Mammary epithelial cell (primary cell): ENCODE data around the gene FAAH.

Source experiments
- CTCF ChIP-seq, 2 donors: IDR thresholded peaks in 1 of 2; conservative IDR thresholded peaks in 1 of 2; 2 replicates each; pipeline ENCODE4 v1.5.1; 2011 to 2012; ENCODE audit warnings: inconsistent platforms in 2 of 2, low read length in 2 of 2, mild to moderate bottlenecking in 2 of 2, control low read depth in 1 of 2, low read depth in 1 of 2; ENCODE audit not compliant: insufficient read depth in 1 of 2; ENCODE audit errors: extremely low read depth in 1 of 2
- EZH2 ChIP-seq: IDR thresholded peaks from 2 replicates; pipeline ENCODE4 v1.6.1; 2012; ENCODE audit warnings: low read length, inconsistent platforms, borderline replicate concordance

DNA sequence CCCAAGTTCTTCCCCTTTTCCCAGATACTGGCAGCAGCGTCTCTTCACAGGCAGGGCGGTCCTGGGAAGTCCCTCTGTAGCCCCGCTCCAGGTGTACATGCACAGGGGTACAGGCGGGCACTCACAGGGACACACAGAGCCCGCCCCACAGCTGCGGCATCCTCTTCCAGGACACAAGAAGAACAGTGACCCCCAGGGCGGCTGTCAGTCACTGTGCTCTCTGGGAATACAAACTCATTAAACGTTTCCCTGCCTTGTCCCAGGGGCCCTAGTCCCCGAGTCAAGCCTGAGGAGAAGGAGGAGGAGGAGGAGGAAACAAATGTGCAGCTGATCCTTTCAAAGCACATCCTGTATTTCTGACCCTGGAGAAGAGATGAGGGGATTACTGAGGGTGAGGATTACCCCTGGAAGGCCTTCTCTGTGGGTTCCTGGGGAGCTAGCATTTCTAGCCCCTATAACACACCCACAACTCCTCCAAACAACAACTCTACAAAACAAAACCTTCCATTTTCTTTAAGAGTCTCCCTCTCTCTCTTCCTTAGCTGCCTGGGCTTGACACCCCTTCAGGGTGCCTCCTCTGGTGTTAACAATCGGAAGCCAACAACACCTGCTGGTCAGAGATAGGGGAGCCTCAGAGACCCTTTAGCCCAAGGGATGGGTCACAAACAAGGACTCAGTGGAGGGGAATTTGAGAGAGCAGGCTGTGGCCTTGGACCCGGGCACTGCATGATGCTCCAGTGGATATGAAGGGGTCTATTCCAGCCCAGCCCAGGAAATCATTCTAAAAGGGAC, 67.1 kb downstream of the FAAH start:
- TF ChIP-seq CTCF (conservative IDR thresholded peaks at IDR 0.05 in 1 of 2, IDR thresholded peaks at IDR 0.05 in 1 of 2; ENCODE audit: extremely low read depth in 1 of 2, insufficient read depth in 1 of 2, low read depth in 1 of 2, low read length in 2 of 2) (no peak), EZH2 (no peak)
